Cardiac muscle cell (in vitro differentiated cells and primary cell): ENCODE data around the gene PIP4K2A. TPM values are rescaled to one million over a fixed set of nuclear protein-coding genes. Genes with fewer than 3 reads are reported as not detected.

ENCODE experiments used
- DNase-seq, 2 donors: peaks; one replicate each; pipeline versions ENCODE4 v3.0.0 to v3.0.0-alpha.2; 2010 to 2017; ENCODE audit warnings: low read depth in 1 of 2, low spot score in 1 of 2
- H3K27ac ChIP-seq: fragments of 200-600 bp; sonication (generic); 2 replicates; pipeline ENCODE4 v1.5.1; 2016
- H3K27me3 ChIP-seq: fragments of 200-600 bp; sonication (generic); 2 replicates; pipeline ENCODE4 v1.6.0; 2016; ENCODE audit warnings: control low read depth
- H3K36me3 ChIP-seq: fragments of 200-600 bp; sonication (generic); 2 replicates; pipeline ENCODE4 v1.5.1; 2016; ENCODE audit warnings: control low read depth
- H3K4me1 ChIP-seq: fragments of 200-600 bp; sonication (generic); 2 replicates; pipeline ENCODE4 v1.8.1; 2017; ENCODE audit warnings: low read depth, mild to moderate bottlenecking, mixed run types
- H3K4me3 ChIP-seq: fragments of 200-600 bp; sonication (generic); 2 replicates; pipeline ENCODE4 v1.5.1; 2016; ENCODE audit warnings: mild to moderate bottlenecking
- H3K9me3 ChIP-seq: fragments of 200-600 bp; sonication (generic); 2 replicates; pipeline ENCODE4 v1.5.1; 2017; ENCODE audit warnings: low read depth, mild to moderate bottlenecking, control low read depth
- CTCF ChIP-seq: IDR thresholded peaks from 2 replicates; pipeline ENCODE4 v1.5.1; 2012; ENCODE audit warnings: low read depth, mild to moderate bottlenecking, low read length
- polyA plus RNA-seq: library from polyadenylated mRNA; unstranded; fragments of >200 nt; fragmentation: Nextera tagmentation; extraction: Ambion mirVana; gene quantifications from 2 replicates; pipeline ENCODE4 v1.2.1, GENCODE V29; 2016
- total RNA-seq: library from RNA; depleted of rRNA; stranded (reverse); fragments of >200 nt; gene quantifications from 2 replicates; pipeline ENCODE4 v1.2.3, GENCODE V29; 2016

The PIP4K2A gene
- total and polyA plus RNA-seq, 2 experiments from 2014 or later = 12.1 to 23.9 TPM

- H3K36me3 ChIP-seq = no peaks in the 10 kb centered on the region
- no peak overlapping the region for H3K27ac ChIP-seq
- no peaks in the 10 kb centered on the region for H3K4me1 ChIP-seq
- no peak for DNase-seq
- no peak for TF ChIP-seq CTCF
- H3K9me3 ChIP-seq = no peaks in the 10 kb centered on the region
- no peaks in the 10 kb centered on the region for H3K27me3 ChIP-seq
- H3K4me3 ChIP-seq = no peak overlapping the region
Observed at GRCh38 chr10:22637491-22637890, 76.9 kb downstream of the PIP4K2A start.

- Histone ChIP-seq H3K27me3 (no peaks in the 10 kb centered on the region), H3K27ac (no peak overlapping the region), H3K4me1 (no peaks in the 10 kb centered on the region), H3K9me3 (no peaks in the 10 kb centered on the region), H3K4me3 (no peak overlapping the region), H3K36me3 (no peaks in the 10 kb centered on the region)
- no peak for DNase-seq
- no peak for TF ChIP-seq CTCF
Observed at GRCh38 chr10:22635650-22636049, 78.7 kb downstream of the PIP4K2A start.

GRCh38 chr10:22634606-22635459 lies 79.5 kb downstream of the PIP4K2A start:
- DNase-seq = no peak
- Histone ChIP-seq H3K4me3 (no peak overlapping the region), H3K27me3 (no peaks in the 10 kb centered on the region), H3K9me3 (no peaks in the 10 kb centered on the region), H3K36me3 (no peaks in the 10 kb centered on the region), H3K4me1 (no peaks in the 10 kb centered on the region), H3K27ac (no peak overlapping the region)
- TF ChIP-seq CTCF = no peak

- no peaks in the 10 kb centered on the region for H3K4me1 ChIP-seq
- no peaks in the 10 kb centered on the region for H3K36me3 ChIP-seq
- H3K27ac ChIP-seq = no peak overlapping the region
- no peaks in the 10 kb centered on the region for H3K9me3 ChIP-seq
- H3K4me3 ChIP-seq = no peak overlapping the region
- no peaks in the 10 kb centered on the region for H3K27me3 ChIP-seq
- no peak for TF ChIP-seq CTCF
- DNase-seq = no peak
Observed at GRCh38 chr10:22634093-22634492, 80.3 kb downstream of the PIP4K2A start.

- Histone ChIP-seq H3K4me1 (no peaks in the 10 kb centered on the region), H3K27me3 (no peaks in the 10 kb centered on the region), H3K4me3 (no peak overlapping the region), H3K9me3 (no peaks in the 10 kb centered on the region), H3K27ac (no peak overlapping the region), H3K36me3 (no peaks in the 10 kb centered on the region)
- no peak for TF ChIP-seq CTCF
- no peak for DNase-seq
Observed at GRCh38 chr10:22633528-22633927, 80.8 kb downstream of the PIP4K2A start.
